KMS-11 (cell line): ENCODE results near the gene CHST8.

Experiments
- H2AFZ ChIP-seq: fragments of 200-600 bp; sonication (generic); 2 replicates; pipeline ENCODE4 v1.6.1; 2016; ENCODE audit warnings: antibody characterized with exemption, mixed run types, low read depth
- H3K27ac ChIP-seq: fragments of 200-600 bp; sonication (generic); 2 replicates; pipeline ENCODE4 v1.6.1; 2016; ENCODE audit warnings: mild to moderate bottlenecking, mixed run types
- H3K27me3 ChIP-seq: fragments of 200-600 bp; sonication (generic); 2 replicates; pipeline ENCODE4 v1.6.1; 2017; ENCODE audit warnings: mild to moderate bottlenecking, low read depth, mixed run types, moderate library complexity; ENCODE audit not compliant: insufficient read depth
- H3K36me3 ChIP-seq: fragments of 200-600 bp; sonication (generic); 2 replicates; pipeline ENCODE4 v1.6.1; 2017; ENCODE audit warnings: mild to moderate bottlenecking, mixed run types; ENCODE audit not compliant: insufficient read depth
- H3K4me1 ChIP-seq: fragments of 200-600 bp; sonication (generic); 2 replicates; pipeline ENCODE4 v1.6.1; 2016; ENCODE audit warnings: mild to moderate bottlenecking, low read depth, mixed run types; ENCODE audit not compliant: poor library complexity, severe bottlenecking
- H3K4me2 ChIP-seq: fragments of 200-600 bp; sonication (generic); 2 replicates; pipeline ENCODE4 v1.7.0; 2016; ENCODE audit warnings: mild to moderate bottlenecking, mixed run types
- H3K4me3 ChIP-seq: fragments of 200-600 bp; sonication (generic); IDR thresholded peaks from 2 replicates; pipeline ENCODE4 v1.6.1; 2017; ENCODE audit warnings: low read depth, low read length, mixed read lengths; ENCODE audit not compliant: insufficient read depth
- H3K79me2 ChIP-seq: fragments of 200-600 bp; sonication (generic); 2 replicates; pipeline ENCODE4 v1.6.1; 2016; ENCODE audit warnings: low read depth, mixed run types; ENCODE audit not compliant: insufficient read depth
- H3K9ac ChIP-seq: fragments of 200-600 bp; sonication (generic); 2 replicates; pipeline ENCODE4 v1.6.1; 2016; ENCODE audit warnings: mild to moderate bottlenecking, mixed run types
- H4K20me1 ChIP-seq: fragments of 200-600 bp; sonication (generic); 2 replicates; pipeline ENCODE4 v1.6.1; 2016; ENCODE audit warnings: mild to moderate bottlenecking, mixed run types; ENCODE audit not compliant: insufficient read depth
- CTCF ChIP-seq: fragments of 200-600 bp; sonication (generic); conservative IDR thresholded peaks from 2 replicates; pipeline ENCODE4 v1.6.1; 2017; ENCODE audit warnings: low read depth, mild to moderate bottlenecking, antibody characterized with exemption, low read length, moderate library complexity, mixed read lengths

CHST8 gene

DNA sequence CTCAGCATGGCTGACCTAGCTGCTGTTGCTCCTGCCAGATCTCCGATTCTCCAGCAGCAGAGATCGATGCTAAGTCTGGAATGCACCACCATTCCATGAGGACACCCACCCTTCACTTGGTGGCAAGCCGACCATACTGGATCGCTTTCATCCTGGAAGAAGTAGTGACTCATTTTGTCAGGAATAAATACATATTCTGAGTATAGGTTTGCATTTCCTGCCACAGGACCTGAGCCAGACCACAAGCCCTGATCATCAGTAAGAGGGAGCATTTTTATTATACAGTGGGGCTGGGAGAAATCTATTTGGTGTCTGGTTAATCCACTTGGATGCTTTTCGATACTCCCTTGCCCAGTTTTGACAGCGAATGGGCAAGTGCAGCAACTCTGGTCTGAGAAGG, 164.0 kb downstream of the CHST8 start:
- H3K27me3 ChIP-seq: no peaks in the 10 kb centered on the region
- no peak overlapping the region for H3K4me2 ChIP-seq
- H3K4me3 ChIP-seq: no peak overlapping the region
- H3K4me1 ChIP-seq: no peaks in the 10 kb centered on the region
- H3K9ac ChIP-seq: no peak overlapping the region
- no peaks in the 10 kb centered on the region for H3K36me3 ChIP-seq
- no peak for TF ChIP-seq CTCF
- no peaks in the 10 kb centered on the region for H4K20me1 ChIP-seq
- H3K79me2 ChIP-seq: no peaks in the 10 kb centered on the region
- no peak overlapping the region for H2AFZ ChIP-seq
- no peak overlapping the region for H3K27ac ChIP-seq

GRCh38 chr19:33788676-33789075, 166.9 kb downstream of the CHST8 start:
- Histone ChIP-seq H3K27me3 (no peaks in the 10 kb centered on the region), H3K36me3 (no peaks in the 10 kb centered on the region), H3K79me2 (no peaks in the 10 kb centered on the region), H3K4me1 (no peaks in the 10 kb centered on the region), H3K4me2 (no peak overlapping the region), H3K9ac (no peak overlapping the region), H4K20me1 (no peaks in the 10 kb centered on the region), H3K4me3 (no peak overlapping the region), H2AFZ (no peak overlapping the region), H3K27ac (no peak overlapping the region)
- TF ChIP-seq CTCF: no peak

DNA sequence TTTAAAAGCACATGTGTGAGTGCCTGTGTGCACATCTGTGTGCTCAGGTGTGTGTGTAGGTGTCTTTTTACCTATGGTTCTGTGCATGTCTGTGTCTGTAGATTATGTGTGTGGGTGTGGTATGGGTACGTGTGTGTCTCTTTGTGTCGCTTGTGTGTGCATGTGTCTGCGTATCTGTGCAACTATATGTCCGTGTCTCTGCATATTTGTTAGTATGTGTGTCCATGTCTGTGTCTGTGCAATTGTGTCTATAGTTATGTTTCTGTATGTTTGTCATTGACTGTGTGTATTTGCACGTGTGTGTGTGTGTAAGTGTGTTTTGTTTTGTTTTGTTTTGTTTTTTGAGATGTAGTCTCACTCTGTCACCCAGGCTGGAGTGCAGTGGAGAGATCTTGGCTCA, 167.6 kb downstream of the CHST8 start:
- H3K27me3 ChIP-seq: no peaks in the 10 kb centered on the region
- no peaks in the 10 kb centered on the region for H3K4me1 ChIP-seq
- H3K4me3 ChIP-seq: no peak overlapping the region
- no peak overlapping the region for H3K9ac ChIP-seq
- TF ChIP-seq CTCF: no peak
- H3K36me3 ChIP-seq: no peaks in the 10 kb centered on the region
- H4K20me1 ChIP-seq: no peaks in the 10 kb centered on the region
- no peaks in the 10 kb centered on the region for H3K79me2 ChIP-seq
- no peak overlapping the region for H3K27ac ChIP-seq
- no peak overlapping the region for H3K4me2 ChIP-seq
- H2AFZ ChIP-seq: no peak overlapping the region

DNA sequence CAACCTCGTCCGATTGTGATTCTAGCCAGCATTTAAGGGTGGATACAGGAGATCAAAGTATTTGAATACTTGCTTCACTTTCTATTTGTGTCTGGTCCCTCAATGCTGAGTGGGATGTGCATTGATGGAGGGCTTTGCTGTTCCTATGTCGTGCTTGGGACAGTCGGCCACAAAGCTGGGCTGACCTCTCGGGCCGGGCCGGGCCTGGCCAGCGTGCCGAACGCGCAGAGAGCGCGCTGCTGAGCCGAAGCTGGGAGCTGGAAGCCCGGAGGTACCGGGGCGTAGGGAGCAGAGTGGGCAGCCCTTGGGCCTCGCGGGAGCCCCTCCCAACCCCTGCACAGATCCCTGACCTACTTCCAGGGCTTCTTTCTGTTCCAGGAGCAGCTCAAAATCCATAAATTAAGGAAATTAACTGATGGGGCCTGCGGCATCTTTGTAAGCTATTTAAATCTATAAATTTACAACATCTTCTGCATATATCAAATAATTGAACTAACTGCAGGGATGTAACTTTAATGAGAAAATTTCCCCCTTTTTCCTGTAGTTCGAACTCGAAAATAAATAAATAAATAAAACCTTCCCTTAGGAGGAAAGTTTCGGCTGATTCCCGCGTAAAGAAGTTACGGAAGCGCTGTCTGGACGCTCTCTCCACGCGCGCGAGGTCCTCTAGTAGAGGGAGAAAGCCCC, 173.1 kb downstream of the CHST8 start:
- TF ChIP-seq CTCF: no peak
- Histone ChIP-seq H3K36me3 (no peaks in the 10 kb centered on the region), H3K4me2 (peak overlapping the region; percentile 85), H4K20me1 (no peaks in the 10 kb centered on the region), H3K4me1 (peaks cover 6% of the 10 kb centered on the region), H3K79me2 (no peaks in the 10 kb centered on the region), H3K4me3 (no peak overlapping the region), H3K27me3 (no peaks in the 10 kb centered on the region), H2AFZ (peak overlapping the region; percentile 77), H3K9ac (peak overlapping the region; percentile 98), H3K27ac (peak overlapping the region; percentile 83)
